HepG2 (cell line): ENCODE results near the gene BACE1-AS. TPM values are rescaled to one million over a fixed set of nuclear protein-coding genes. Genes with fewer than 3 reads are reported as not detected.
A peak's percentile ranks its signal among the peaks of the same experiment; 100 is the strongest.

Experiments
- CHCHD3 ChIP-seq: sonication (generic); formaldehyde crosslinking; IDR thresholded peaks from 2 replicates; pipeline ENCODE4 v1.8.0; 2022; ENCODE audit warnings: mild to moderate bottlenecking, missing genetic modification reagents, moderate library complexity
- HOXA7 ChIP-seq: sonication (generic); formaldehyde crosslinking; IDR thresholded peaks from 2 replicates; pipeline ENCODE4 v1.8.1; 2022; ENCODE audit warnings: mild to moderate bottlenecking, missing genetic modification reagents, moderate library complexity
- SKI ChIP-seq: fragments of 450-650 bp; IDR thresholded peaks from one replicate; pipeline ENCODE4 v1.6.1; 2018; ENCODE audit warnings: mild to moderate bottlenecking; ENCODE audit not compliant: partially characterized antibody
- SP1 ChIP-seq, 2 experiments: fragments of 450-650 bp in 1 of 2; sonication (generic) in 1 of 2; formaldehyde crosslinking in 1 of 2; IDR thresholded peaks; 2 replicates each; pipeline versions ENCODE4 v1.4.0 to v1.6.1; 2016 to 2020; ENCODE audit warnings: missing genetic modification reagents in 1 of 2
- ZNF282 ChIP-seq: fragments of 450-650 bp; IDR thresholded peaks from 2 replicates; pipeline ENCODE4 v1.6.1; 2018; ENCODE audit not compliant: partially characterized antibody
- ZNF552 ChIP-seq: sonication (generic); formaldehyde crosslinking; IDR thresholded peaks from 2 replicates; pipeline ENCODE4 v1.9.0; 2022; ENCODE audit warnings: missing genetic modification reagents, mild to moderate bottlenecking, borderline replicate concordance
- polyA plus RNA-seq, 8 experiments: library from polyadenylated mRNA; depleted of rRNA in 3 of 8; stranded (reverse) in 7 of 8; unstranded in 1 of 8; fragments of >200 nt; fragmentation: Illumina TruSeq in 4 of 8; extraction: Trizol in 4 of 8; gene quantifications; 2 replicates each; pipeline versions ENCODE4 v1.2.1 to v1.2.3, GENCODE V29; 2011 to 2016; ENCODE audit warnings: low read depth in 4 of 8, missing spikeins in 1 of 8, mixed read lengths in 1 of 8; ENCODE audit not compliant: insufficient read depth in 1 of 8
- total RNA-seq, 5 experiments: library from RNA; depleted of rRNA; stranded (reverse); fragments of >200 nt; fragmentation: Illumina TruSeq; extraction: Trizol; gene quantifications; 2 replicates each; pipeline ENCODE4 v1.2.3, GENCODE V29; 2016; ENCODE audit warnings: low read depth in 1 of 5
- TF ChIP-seq, protein P1 (sequence below): IDR thresholded peaks from 2 replicates; pipeline ENCODE4 v1.6.1; 2016; ENCODE audit warnings: low read depth, borderline replicate concordance
- TF ChIP-seq, protein P2 (sequence below): sonication (generic); formaldehyde crosslinking; IDR thresholded peaks from 2 replicates; pipeline ENCODE4; 2020; ENCODE audit warnings: missing genetic modification reagents, mild to moderate bottlenecking, borderline replicate concordance
- TF ChIP-seq, protein P3 (sequence below): sonication (generic); formaldehyde crosslinking; IDR thresholded peaks from 2 replicates; pipeline ENCODE4 v1.8.1; 2023; ENCODE audit warnings: mild to moderate bottlenecking, missing genetic modification reagents
- TF ChIP-seq, protein P4 (sequence below): sonication (generic); formaldehyde crosslinking; IDR thresholded peaks from 2 replicates; pipeline ENCODE4 v1.5.0; 2020; ENCODE audit warnings: mild to moderate bottlenecking, missing genetic modification reagents, borderline replicate concordance

BACE1-AS gene
- total and polyA plus RNA-seq, 2 of the 13 experiments (the other 11 are each of a cell fraction or from before 2014, with no cell fraction given) = 2.0 to 3.9 TPM

DNA sequence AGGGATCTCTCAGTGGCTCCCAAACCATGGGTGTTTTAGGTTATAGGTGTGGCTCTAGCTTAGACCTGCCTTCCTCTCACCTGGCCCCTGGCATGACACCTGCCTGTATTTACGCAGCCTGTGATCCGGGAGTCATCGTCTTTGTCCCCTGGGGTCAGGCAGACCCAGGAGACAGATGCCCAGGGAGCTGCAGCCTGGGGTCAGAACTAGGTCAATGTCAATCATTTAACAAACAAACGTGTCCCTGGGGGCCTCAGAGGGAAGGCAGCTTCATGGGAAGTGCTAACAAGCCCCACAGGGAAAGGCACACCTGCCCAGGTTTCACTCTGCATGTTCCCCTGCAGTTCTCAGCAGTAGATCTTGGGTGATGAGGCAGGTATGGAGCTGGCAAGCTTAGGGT is 12.0 kb downstream of the BACE1-AS start (continued):
- TF ChIP-seq, protein P1, sequence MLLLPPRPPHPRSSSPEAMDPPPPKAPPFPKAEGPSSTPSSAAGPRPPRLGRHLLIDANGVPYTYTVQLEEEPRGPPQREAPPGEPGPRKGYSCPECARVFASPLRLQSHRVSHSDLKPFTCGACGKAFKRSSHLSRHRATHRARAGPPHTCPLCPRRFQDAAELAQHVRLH (CRISPR knock-in tag) = no peak
- TF ChIP-seq SKI (peak; percentile 84), ZNF282 (no peak), ZNF552 (CRISPR knock-in tag) (no peak), SP1 (IDR thresholded peaks at IDR 0.05) (no peak), SP1 (CRISPR knock-in tag; IDR thresholded peaks at IDR 0.05) (no peak), HOXA7 (CRISPR knock-in tag) (no peak), CHCHD3 (CRISPR knock-in tag) (no peak)
- TF ChIP-seq, protein P2, sequence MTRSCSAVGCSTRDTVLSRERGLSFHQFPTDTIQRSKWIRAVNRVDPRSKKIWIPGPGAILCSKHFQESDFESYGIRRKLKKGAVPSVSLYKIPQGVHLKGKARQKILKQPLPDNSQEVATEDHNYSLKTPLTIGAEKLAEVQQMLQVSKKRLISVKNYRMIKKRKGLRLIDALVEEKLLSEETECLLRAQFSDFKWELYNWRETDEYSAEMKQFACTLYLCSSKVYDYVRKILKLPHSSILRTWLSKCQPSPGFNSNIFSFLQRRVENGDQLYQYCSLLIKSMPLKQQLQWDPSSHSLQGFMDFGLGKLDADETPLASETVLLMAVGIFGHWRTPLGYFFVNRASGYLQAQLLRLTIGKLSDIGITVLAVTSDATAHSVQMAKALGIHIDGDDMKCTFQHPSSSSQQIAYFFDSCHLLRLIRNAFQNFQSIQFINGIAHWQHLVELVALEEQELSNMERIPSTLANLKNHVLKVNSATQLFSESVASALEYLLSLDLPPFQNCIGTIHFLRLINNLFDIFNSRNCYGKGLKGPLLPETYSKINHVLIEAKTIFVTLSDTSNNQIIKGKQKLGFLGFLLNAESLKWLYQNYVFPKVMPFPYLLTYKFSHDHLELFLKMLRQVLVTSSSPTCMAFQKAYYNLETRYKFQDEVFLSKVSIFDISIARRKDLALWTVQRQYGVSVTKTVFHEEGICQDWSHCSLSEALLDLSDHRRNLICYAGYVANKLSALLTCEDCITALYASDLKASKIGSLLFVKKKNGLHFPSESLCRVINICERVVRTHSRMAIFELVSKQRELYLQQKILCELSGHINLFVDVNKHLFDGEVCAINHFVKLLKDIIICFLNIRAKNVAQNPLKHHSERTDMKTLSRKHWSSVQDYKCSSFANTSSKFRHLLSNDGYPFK = no peak
- TF ChIP-seq, protein P3, sequence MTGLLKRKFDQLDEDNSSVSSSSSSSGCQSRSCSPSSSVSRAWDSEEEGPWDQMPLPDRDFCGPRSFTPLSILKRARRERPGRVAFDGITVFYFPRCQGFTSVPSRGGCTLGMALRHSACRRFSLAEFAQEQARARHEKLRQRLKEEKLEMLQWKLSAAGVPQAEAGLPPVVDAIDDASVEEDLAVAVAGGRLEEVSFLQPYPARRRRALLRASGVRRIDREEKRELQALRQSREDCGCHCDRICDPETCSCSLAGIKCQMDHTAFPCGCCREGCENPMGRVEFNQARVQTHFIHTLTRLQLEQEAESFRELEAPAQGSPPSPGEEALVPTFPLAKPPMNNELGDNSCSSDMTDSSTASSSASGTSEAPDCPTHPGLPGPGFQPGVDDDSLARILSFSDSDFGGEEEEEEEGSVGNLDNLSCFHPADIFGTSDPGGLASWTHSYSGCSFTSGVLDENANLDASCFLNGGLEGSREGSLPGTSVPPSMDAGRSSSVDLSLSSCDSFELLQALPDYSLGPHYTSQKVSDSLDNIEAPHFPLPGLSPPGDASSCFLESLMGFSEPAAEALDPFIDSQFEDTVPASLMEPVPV (CRISPR knock-in tag) = no peak
- TF ChIP-seq, protein P4, sequence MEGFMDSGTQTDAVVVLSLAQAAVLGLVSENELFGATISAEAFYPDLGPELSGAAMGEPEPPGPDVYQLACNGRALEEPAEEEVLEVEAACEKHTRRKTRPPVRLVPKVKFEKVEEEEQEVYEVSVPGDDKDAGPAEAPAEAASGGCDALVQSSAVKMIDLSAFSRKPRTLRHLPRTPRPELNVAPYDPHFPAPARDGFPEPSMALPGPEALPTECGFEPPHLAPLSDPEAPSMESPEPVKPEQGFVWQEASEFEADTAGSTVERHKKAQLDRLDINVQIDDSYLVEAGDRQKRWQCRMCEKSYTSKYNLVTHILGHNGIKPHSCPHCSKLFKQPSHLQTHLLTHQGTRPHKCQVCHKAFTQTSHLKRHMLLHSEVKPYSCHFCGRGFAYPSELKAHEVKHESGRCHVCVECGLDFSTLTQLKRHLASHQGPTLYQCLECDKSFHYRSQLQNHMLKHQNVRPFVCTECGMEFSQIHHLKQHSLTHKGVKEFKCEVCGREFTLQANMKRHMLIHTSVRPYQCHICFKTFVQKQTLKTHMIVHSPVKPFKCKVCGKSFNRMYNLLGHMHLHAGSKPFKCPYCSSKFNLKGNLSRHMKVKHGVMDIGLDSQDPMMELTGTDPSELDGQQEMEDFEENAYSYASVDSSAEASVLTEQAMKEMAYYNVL = no peak
